ENCODE results near the gene NAMPT.

DNA sequence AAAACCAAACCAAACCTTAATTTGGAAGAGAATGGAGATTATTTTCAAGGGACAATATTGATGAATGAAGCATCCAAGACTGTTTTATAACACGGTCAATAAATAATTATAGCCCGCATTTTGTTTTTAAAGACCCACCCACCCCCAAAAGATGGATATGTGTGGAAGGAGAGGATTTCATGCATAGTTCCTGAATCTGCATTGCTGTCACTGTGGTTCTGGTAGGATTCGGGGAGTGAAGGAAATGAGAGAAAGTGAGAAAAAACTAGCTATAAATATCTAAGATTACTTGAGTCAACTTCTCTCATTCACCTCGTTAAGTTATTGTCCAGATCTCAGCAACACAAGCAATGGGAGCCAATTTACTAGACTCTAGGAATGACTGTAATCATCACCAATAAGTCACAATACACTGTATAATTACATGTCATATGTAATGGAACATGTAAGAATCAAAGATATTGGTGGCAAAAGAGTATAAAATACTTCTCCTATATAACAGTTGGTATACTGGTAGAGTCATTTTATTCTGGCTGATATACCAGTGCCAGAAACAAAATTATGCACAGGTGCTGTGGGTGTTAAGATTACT lies 30.2 kb downstream of the NAMPT start:
- TF ChIP-seq, protein P1, sequence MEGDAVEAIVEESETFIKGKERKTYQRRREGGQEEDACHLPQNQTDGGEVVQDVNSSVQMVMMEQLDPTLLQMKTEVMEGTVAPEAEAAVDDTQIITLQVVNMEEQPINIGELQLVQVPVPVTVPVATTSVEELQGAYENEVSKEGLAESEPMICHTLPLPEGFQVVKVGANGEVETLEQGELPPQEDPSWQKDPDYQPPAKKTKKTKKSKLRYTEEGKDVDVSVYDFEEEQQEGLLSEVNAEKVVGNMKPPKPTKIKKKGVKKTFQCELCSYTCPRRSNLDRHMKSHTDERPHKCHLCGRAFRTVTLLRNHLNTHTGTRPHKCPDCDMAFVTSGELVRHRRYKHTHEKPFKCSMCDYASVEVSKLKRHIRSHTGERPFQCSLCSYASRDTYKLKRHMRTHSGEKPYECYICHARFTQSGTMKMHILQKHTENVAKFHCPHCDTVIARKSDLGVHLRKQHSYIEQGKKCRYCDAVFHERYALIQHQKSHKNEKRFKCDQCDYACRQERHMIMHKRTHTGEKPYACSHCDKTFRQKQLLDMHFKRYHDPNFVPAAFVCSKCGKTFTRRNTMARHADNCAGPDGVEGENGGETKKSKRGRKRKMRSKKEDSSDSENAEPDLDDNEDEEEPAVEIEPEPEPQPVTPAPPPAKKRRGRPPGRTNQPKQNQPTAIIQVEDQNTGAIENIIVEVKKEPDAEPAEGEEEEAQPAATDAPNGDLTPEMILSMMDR (conservative IDR thresholded peaks at IDR 0.05): no peak
- TF ChIP-seq ZFX (IDR thresholded peaks at IDR 0.05): no peak

Measured in C4-2B (cell line).